CD4-positive, alpha-beta T cell treated with Interleukin-12 subunit alpha and Interleukin-12 subunit beta, for 1 hour (primary cell): ENCODE results near the gene IFNA10.
"Not testable (repeated sequence)": the region's sequence is repeated elsewhere in the genome, so short reads cannot be mapped to it uniquely, and the experiment has no call there.

Source experiments
- DNase-seq: peaks from one replicate; pipeline ENCODE4 v3.0.0-alpha.2; 2020

Gene IFNA10

DNA sequence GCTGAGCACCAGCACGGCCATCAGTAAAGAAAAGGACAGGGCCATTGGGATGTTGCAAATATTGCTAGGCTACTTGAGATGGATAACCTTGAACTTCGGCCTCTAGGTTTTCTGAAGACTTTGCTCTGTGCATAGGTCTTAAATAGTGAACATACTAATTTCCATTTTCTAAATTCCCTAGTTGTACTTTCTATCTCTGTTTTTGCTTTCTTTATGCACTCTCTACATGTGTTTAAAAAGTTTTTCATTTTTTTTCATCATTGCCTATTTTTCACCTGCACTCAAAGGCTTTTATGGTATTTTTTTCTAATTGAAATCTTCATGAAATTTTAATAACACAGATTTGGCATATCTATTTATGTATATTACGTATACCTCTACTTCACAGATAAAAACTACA, 19.5 kb downstream of the IFNA10 start, which contains the start of gene IFNA4:
TSS of gene IFNA4 (minus strand) at position 101 of the 400 bp plus-strand sequence. CDS start at position 45, 56 bp downstream.
- DNase-seq, result not testable (repeated sequence)

DNA sequence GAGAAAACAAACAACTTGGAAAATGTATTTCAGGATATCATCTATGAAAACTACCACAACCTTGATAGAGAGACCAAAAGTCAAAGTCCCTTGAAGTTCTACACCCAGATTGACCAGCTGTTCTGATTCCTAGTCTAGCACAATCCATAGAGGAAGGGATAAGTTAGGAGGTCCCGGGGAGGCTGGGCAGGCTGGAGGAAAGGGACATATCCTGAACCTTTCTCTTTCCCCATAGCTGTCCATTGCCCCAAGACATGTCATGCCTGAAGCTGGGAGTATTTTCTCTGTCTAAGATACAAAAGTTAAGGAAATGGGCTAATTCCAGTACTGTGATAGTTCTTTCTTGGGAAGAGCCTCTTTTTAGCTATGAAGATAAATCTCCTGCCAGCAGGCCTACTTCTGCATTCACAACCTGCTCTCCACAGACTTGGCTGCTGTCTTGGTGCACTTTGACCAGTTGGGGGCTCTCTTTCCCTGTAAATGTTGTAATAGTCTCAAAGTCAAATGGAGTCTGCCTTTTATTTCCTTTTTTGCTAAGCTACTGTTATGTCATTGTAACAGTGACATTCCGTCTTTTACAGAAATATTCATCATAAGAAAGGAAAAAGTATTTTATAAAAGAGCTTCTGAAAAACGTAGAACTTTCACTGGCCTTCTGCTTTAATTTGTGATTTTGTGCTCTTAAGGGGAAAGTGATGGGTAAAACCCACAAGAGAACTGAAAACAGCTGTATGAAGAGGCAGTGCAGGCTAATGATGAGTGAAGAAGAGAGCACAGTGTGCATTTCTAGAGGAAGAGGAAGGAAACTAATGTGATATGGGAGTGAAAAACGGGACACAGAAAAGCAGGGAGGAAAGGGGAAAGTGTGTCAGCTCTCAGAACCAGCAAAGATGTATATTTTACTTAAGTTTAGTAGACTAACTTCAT, 23.9 kb downstream of the IFNA10 start:
- peak; percentile 54 for DNase-seq

DNA sequence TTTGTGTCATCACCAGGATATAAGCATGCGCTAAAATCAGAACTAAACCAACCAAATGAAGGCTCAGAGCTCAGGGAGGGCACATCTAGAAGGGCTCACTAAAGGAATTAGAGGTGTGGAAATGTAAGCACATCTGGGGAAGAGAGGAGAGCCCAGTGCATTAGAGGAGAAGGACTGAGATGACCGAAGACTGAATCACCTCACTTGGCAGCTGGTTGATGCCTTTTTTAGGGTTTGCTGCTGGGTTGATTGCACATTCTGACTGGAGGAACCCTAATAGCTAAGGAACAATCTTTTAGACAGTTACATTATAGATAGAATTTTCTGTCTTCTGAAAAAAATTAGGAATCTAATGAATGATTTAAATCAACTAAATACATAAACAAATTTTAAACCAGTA, 32.3 kb downstream of the IFNA10 start:
- DNase-seq, result no peak

DNA sequence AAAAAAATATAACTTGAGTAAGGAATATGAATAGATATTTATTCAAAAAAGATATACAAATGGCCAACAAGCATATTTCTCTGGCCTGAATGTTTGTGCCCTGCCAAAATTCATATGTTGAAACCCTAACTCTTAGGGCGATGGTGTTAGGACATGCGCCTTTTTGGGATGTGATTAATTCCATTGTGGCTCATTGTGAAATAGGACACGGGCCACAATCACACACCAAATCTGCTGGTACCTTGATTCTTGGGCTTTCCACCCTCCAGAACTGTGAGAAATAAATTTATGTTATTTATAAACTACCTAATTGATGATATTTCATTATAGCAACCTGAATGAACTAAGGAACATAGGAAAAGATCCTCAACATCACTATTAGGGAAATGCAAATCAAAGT, 34.8 kb downstream of the IFNA10 start:
- DNase-seq, result no peak

DNA sequence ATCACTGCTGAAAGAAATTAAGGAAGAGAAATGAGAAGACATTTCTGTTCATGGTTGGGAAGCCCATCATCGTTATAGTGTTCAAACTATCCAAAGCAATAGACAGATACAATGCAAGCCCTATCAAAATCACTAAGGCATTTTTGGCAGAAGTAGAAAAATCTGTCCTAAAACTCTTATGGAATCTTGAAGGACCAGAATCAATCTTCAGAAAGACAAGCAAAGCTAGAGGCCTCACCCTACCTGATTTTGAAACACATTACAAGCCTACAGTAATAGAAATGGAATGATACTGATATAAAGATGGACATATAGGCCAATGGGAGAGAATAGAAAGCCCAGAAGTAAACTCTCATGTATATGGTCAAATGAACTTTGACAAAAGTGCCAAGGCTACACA, 35.6 kb downstream of the IFNA10 start:
- DNase-seq, result no peak

DNA sequence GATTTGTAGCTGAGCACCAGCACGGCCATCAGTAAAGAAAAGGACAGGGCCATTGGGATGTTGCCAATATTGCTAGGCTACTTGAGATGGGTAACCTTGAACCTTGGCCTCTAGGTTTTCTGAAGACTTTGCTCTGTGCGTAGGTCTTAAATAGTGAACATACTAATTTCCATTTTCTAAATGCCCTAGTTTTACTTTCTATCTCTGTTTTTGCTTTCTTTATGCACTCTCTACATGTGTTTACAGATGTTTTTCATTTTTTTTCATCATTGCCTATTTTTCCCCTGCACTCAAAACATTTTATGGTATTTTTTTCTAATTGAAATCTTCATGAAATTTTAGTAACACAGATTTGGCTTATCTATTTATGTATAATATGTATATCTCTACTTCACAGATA, 40.4 kb downstream of the IFNA10 start, which contains the start of gene IFNA21:
TSS of gene IFNA21 (minus strand) at position 101 of the 400 bp plus-strand sequence. CDS start at position 53, 48 bp downstream.
- DNase-seq, result not testable (repeated sequence)

DNA sequence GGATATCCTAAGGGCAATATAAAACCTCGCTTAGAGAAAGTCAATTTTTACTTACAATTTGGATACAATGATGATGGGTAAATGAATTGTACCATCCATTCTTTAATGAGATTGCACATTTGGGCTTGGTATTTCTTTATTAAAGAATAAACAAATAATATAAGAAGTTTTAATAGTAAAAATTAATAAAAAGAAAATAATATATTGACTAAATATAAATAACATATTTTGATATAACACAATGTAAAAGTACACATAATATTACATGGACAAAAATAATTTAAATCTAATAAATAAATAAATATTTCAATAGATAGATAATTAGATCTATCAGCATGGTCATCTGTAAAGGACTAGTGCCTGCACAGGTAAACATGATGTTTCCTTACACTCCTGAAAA, 41.4 kb downstream of the IFNA10 start:
- no peak for DNase-seq

DNA sequence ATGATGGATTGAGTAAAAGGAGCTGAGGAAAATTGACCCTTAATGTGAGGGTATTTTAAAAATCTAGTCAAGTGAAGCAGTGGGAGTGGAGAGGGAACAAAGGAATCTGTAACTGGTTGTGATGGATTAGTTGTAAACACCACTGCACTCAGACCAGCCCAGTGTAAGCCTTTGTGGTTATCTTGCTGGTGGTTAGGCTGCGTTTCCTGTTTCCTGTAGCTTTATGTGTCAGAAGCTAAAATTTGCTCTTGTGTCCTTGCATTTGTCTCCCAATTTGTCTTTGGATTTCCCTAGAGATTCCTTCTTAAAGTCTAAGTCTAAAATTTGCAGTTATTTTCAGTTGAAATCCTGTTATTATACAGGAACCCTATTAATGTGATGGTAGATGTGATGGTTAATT, 46.8 kb downstream of the IFNA10 start:
- DNase-seq, result peak; percentile 47
